Upper lobe of right lung (tissue), 1 donor: ENCODE measurements around the gene KRTAP5-3. TPM values are rescaled to one million over a fixed set of nuclear protein-coding genes. Genes with fewer than 3 reads are reported as not detected.

Experiments
- ATAC-seq: fragments of 200-7000 bp; cut with Tn5 transposase; one replicate; pipeline ENCODE4 v1.9.1; 2020; ENCODE audit warnings: mild to moderate bottlenecking, moderate library complexity
- DNase-seq: peaks from one replicate; pipeline ENCODE4 v3.0.0-alpha.2; 2020
- H3K27ac ChIP-seq: fragments of 200-600 bp; one replicate; pipeline ENCODE4 v1.8.0; 2022
- H3K27me3 ChIP-seq: fragments of 200-600 bp; one replicate; pipeline ENCODE4 v1.8.0; 2022; ENCODE audit warnings: mild to moderate bottlenecking
- H3K36me3 ChIP-seq: fragments of 200-600 bp; one replicate; pipeline ENCODE4 v1.8.0; 2022
- H3K4me1 ChIP-seq: fragments of 200-600 bp; one replicate; pipeline ENCODE4 v1.8.0; 2022
- H3K4me3 ChIP-seq: fragments of 200-600 bp; one replicate; pipeline ENCODE4 v1.8.0; 2022; ENCODE audit warnings: mild to moderate bottlenecking
- H3K9me3 ChIP-seq: fragments of 200-600 bp; one replicate; pipeline ENCODE4 v1.8.0; 2022
- CTCF ChIP-seq: fragments of 200-600 bp; IDR thresholded peaks from one replicate; pipeline ENCODE4 v1.8.0; 2022; ENCODE audit warnings: antibody characterized with exemption
- intact Hi-C: fragments of 100-400 bp; cut with DNase I; formaldehyde crosslinking; loops from one replicate; pipeline ENCODE4 v1.11.0; 2022
- total RNA-seq: library from RNA; stranded (reverse); fragmentation: NEBNext Ultra II Directional; extraction: Animal tissue kit (Norgen Biotek cat#: 25700); gene quantifications from one replicate; pipeline ENCODE4 v1.2.1, GENCODE V29; 2021
- donor health status: DM: no; HTN: yes; CAD: no; lungs with severe emphysema.

The KRTAP5-3 gene
- total RNA-seq, 1 donor from 2014 or later = not detected

DNA sequence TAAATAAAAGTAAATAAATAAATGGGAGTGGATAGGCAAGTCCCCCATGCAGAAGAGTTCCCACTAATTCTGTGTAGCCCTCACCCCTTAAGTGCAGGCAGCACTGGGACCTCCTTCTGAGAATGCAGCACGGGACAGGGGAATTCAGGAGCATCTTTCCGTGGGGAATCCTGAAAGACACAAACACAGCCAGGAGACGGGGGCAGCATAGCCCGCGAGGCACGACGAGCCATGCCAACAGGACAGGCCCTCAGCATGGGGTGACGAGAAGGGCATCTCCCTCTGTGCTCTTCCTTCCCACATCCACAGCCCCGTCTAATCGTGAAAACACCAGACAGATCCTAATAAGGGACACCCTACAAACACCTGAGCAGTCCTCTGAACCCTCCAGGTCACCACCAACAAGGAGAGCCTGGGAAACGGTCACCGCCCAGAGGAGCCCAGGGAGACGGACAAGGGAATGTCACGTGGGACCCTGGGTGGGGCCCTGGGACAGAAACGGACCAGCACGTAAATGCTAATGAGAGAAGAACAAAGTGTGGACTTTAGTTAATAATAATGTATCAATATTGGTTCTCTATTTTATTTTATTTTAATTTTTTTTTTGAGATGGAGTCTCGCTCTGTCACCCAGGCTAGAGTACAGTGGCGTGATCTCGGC, 28.2 kb upstream of the KRTAP5-3 start:
- H3K9me3 ChIP-seq = no peaks in the 10 kb centered on the region
- no peak for TF ChIP-seq CTCF
- no peaks in the 10 kb centered on the region for H3K36me3 ChIP-seq
- no peak overlapping the region for H3K4me3 ChIP-seq
- DNase-seq (no peak), ATAC-seq (no peak)
- intact Hi-C loops = no loop called here
- H3K4me1 ChIP-seq = no peaks in the 10 kb centered on the region
- H3K27me3 ChIP-seq = peaks cover 13% of the 10 kb centered on the region
- H3K27ac ChIP-seq = no peak overlapping the region

DNA sequence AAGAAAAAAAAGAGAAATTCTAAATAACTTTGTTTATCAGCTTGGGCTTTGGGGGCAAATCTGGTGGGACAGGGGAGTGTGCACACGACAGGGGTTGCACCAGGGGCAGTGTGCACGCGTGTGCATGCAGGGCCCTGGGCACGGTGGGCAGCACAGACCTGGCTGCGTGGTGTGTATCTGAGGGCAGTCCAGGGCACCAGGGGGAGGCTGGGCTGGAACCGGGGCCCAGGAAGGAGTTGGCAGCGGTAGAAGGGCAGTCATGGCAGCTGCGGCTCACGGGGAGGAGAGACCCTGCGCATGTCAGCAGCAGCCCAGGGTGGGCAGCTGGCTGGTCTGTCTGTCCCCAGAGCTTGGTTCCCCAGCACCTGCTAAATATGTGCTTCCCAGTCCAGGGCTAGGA, 25.6 kb upstream of the KRTAP5-3 start:
- no peak for DNase-seq
- Histone ChIP-seq H3K27ac (no peak overlapping the region), H3K9me3 (no peaks in the 10 kb centered on the region), H3K4me3 (no peak overlapping the region), H3K4me1 (no peaks in the 10 kb centered on the region), H3K36me3 (no peaks in the 10 kb centered on the region), H3K27me3 (peaks cover 20% of the 10 kb centered on the region)
- TF ChIP-seq CTCF = no peak
- ATAC-seq = no peak
- intact Hi-C loops = no loop called here

DNA sequence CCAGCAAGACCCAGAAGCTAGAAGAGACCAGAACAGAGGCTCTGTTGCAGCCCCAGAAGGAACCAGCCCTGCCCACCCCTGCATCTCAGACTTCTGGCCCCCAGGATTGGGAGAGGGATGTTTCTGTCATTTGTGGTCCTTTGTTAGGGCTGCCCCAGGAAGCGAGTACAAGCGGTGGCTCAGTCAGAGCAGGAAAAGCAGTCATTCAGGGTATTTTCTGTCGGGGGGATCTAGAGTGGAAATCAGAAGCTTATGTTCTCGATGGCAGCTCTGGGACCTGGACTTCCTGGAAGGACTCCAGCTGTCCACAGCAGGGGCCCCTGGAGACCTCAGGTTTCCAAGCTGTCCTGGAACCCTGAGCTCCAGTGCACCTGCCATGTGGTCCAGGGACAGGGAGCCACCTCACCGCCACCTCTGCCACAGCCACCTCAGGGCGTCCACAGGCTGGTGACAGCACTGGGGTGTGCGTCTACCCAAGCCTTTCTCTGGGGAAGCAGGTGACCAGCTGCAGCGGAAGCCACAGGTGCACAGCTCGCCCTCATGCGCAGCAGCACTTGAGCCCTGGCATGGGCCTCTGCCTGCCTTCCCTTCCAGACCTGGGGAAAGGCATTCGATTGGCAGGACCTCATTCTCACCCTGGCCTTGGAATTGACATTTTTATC, 23.9 kb upstream of the KRTAP5-3 start:
- TF ChIP-seq CTCF = no peak
- H3K36me3 ChIP-seq = no peaks in the 10 kb centered on the region
- DNase-seq (no peak), ATAC-seq (no peak)
- intact Hi-C loops = no loop called here
- peaks cover 24% of the 10 kb centered on the region for H3K27me3 ChIP-seq
- no peak overlapping the region for H3K4me3 ChIP-seq
- H3K9me3 ChIP-seq = no peaks in the 10 kb centered on the region
- no peak overlapping the region for H3K27ac ChIP-seq
- no peaks in the 10 kb centered on the region for H3K4me1 ChIP-seq

DNA sequence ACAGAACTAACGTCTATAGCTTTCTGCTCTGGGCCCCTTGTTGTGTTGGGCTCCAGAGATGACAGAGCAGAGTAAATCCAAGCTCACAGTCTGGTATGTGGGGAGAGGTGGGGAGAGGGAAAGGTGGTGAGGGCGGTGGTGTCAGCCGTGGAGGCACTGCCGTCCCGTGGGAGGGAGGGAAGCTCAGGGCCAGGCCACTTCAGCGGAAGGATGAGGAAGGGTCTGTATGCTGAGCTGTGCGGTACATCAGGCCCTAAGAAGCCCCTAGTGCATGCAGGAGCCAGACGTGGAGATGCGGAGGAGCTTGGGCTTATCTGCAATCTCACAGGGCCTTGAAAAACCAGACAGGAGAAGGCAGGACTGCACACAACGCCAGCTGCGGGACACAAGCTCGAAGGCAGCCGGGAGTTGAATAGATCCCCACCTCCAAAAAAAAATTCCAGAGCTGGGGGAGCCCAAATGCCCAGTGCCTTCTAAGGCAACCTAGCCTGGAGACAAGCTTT, 22.9 kb upstream of the KRTAP5-3 start:
- no peaks in the 10 kb centered on the region for H3K9me3 ChIP-seq
- H3K27ac ChIP-seq = no peak overlapping the region
- peaks cover 24% of the 10 kb centered on the region for H3K27me3 ChIP-seq
- no peaks in the 10 kb centered on the region for H3K4me1 ChIP-seq
- no peak for DNase-seq
- no peak overlapping the region for H3K4me3 ChIP-seq
- TF ChIP-seq CTCF = no peak
- intact Hi-C loops = no loop called here
- no peak for ATAC-seq
- no peaks in the 10 kb centered on the region for H3K36me3 ChIP-seq

GRCh38 chr11:1630271-1630670, 22.0 kb upstream of the KRTAP5-3 start:
- intact Hi-C loops = no loop called here
- Histone ChIP-seq H3K36me3 (no peaks in the 10 kb centered on the region), H3K9me3 (no peaks in the 10 kb centered on the region), H3K4me1 (no peaks in the 10 kb centered on the region), H3K27me3 (peaks cover 24% of the 10 kb centered on the region), H3K27ac (no peak overlapping the region), H3K4me3 (no peak overlapping the region)
- no peak for TF ChIP-seq CTCF
- DNase-seq (no peak), ATAC-seq (no peak)
